SH-SY5Y (cell line): ENCODE data around the gene GLRA3.

Experiments
- GATA2 ChIP-seq: IDR thresholded peaks from 2 replicates; pipeline ENCODE4 v1.6.1; 2011; ENCODE audit warnings: mild to moderate bottlenecking, low read depth, low read length
- GATA3 ChIP-seq: IDR thresholded peaks from 2 replicates; pipeline ENCODE4 v1.6.1; 2011; ENCODE audit warnings: low read depth, mild to moderate bottlenecking, low read length, moderate library complexity

- TF ChIP-seq GATA2 (no peak), GATA3 (no peak)
Observed at GRCh38 chr4:174753021-174753420, 76.0 kb downstream of the GLRA3 start.
